H1 (cell line): Measurements from ENCODE around the gene IL19. TPM values are rescaled to one million over a fixed set of nuclear protein-coding genes. Genes with fewer than 3 reads are reported as not detected.

ENCODE experiments used
- CTCF ChIA-PET: fragments of 300-600 bp; sonication (Branson Sonifier 250); formaldehyde crosslinking; loops from one replicate; lab custom pipeline; 2021; ENCODE audit not compliant: partially characterized antibody; lab: Charles Lee
- POLR2A ChIA-PET: fragments of 300-600 bp; sonication (Branson Sonifier 250); formaldehyde crosslinking; loops from one replicate; lab custom pipeline; 2021; ENCODE audit warnings: inconsistent platforms; ENCODE audit not compliant: partially characterized antibody; lab: Charles Lee
- DNase-seq, 2 experiments: peaks; one replicate each; pipeline versions ENCODE4 v3.0.0 to v3.0.0-alpha.2; 2010 to 2022; ENCODE audit warnings: low spot score in 2 of 2, low read depth in 1 of 2, mixed read lengths in 1 of 2
- FAIRE-seq: peaks from 2 replicates; lab custom pipeline; 2011; peaks lifted over from hg19 to GRCh38; lab: Jason Lieb, UNC
- H2AFZ ChIP-seq: 2 replicates; pipeline ENCODE4 v1.8.1; 2012; ENCODE audit warnings: low read length, inconsistent platforms
- H2AK5ac ChIP-seq: 2 replicates; pipeline ENCODE4 v1.6.1; 2013; ENCODE audit warnings: low read depth, low read length
- H2BK120ac ChIP-seq: replicated peaks from 2 replicates; pipeline ENCODE3; 2013; ENCODE audit warnings: low read depth, low read length, inconsistent platforms
- H2BK12ac ChIP-seq: 2 replicates; pipeline ENCODE4 v1.6.1; 2013; ENCODE audit warnings: low read depth, low read length
- H2BK15ac ChIP-seq: 2 replicates; pipeline ENCODE4 v1.6.1; 2013; ENCODE audit warnings: low read length
- H2BK20ac ChIP-seq: 2 replicates; pipeline ENCODE4 v1.6.1; 2013; ENCODE audit warnings: low read length
- H2BK5ac ChIP-seq: 2 replicates; pipeline ENCODE4 v1.6.1; 2013; ENCODE audit warnings: low read depth, low read length
- H3K14ac ChIP-seq: 2 replicates; pipeline ENCODE4 v1.6.1; 2013; ENCODE audit warnings: inconsistent platforms; ENCODE audit not compliant: insufficient read length
- H3K18ac ChIP-seq: 2 replicates; pipeline ENCODE4 v1.6.1; 2013; ENCODE audit warnings: low read length; ENCODE audit errors: extremely low read depth
- H3K23ac ChIP-seq: 2 replicates; pipeline ENCODE4 v1.6.1; 2013; ENCODE audit warnings: inconsistent platforms; ENCODE audit not compliant: insufficient read length
- H3K23me2 ChIP-seq: 2 replicates; pipeline ENCODE4 v1.6.1; 2013; ENCODE audit warnings: low read depth, low read length
- H3K27ac ChIP-seq: 2 replicates; pipeline ENCODE4 v1.6.1; 2011; ENCODE audit warnings: low read depth, low read length, inconsistent platforms
- H3K27me3 ChIP-seq, 4 experiments: replicated peaks in 1 of 4; 1 replicate in 1 of 4; 2 replicates in 3 of 4; pipeline versions ENCODE4 v1.6.1 to v1.8.1; 2011 to 2013; ENCODE audit warnings: low read length in 3 of 4, mild to moderate bottlenecking in 3 of 4, inconsistent platforms in 2 of 4, mixed read lengths in 2 of 4, moderate library complexity in 1 of 4; ENCODE audit not compliant: control insufficient read depth in 3 of 4, insufficient read depth in 3 of 4; ENCODE audit errors: extremely low read depth in 1 of 4
- H3K36me3 ChIP-seq, 4 experiments: 2 replicates each; pipeline versions ENCODE4 v1.6.1 to v1.8.1; 2011 to 2013; ENCODE audit warnings: mild to moderate bottlenecking in 4 of 4, low read length in 3 of 4, moderate library complexity in 2 of 4, control low read depth in 1 of 4, inconsistent platforms in 1 of 4; ENCODE audit not compliant: insufficient read depth in 4 of 4, control insufficient read depth in 2 of 4
- H3K4ac ChIP-seq: replicated peaks from 2 replicates; pipeline ENCODE3; 2013; ENCODE audit warnings: low read length, low read depth, mixed read lengths, inconsistent platforms; ENCODE audit not compliant: insufficient read length
- H3K4me1 ChIP-seq, 4 experiments: replicated peaks in 1 of 4; 1 replicate in 1 of 4; 2 replicates in 3 of 4; pipeline versions ENCODE4 v1.6.1 to v1.8.1; 2011 to 2013; ENCODE audit warnings: low read length in 3 of 4, inconsistent platforms in 2 of 4, mixed read lengths in 1 of 4; ENCODE audit not compliant: insufficient read depth in 4 of 4, control insufficient read depth in 3 of 4
- H3K4me2 ChIP-seq, 2 experiments: 2 replicates each; pipeline versions ENCODE4 v1.6.1 to v1.8.1; 2011 to 2013; ENCODE audit warnings: low read depth in 2 of 2, low read length in 2 of 2, control low read depth in 1 of 2, inconsistent platforms in 1 of 2, mild to moderate bottlenecking in 1 of 2; ENCODE audit not compliant: insufficient read depth in 1 of 2
- H3K4me3 ChIP-seq, 4 experiments: fragments of 200-600, 300-600 bp in 1 of 4; sonication (generic), shearing (Covaris generic), sonication (Bioruptor Twin) in 1 of 4; 2 replicates each; pipeline versions ENCODE4 v1.5.1 to v1.8.1; 2011 to 2016; ENCODE audit warnings: low read length in 4 of 4, low read depth in 3 of 4, control low read depth in 2 of 4, inconsistent platforms in 2 of 4, mild to moderate bottlenecking in 2 of 4, mixed read lengths in 1 of 4, moderate library complexity in 1 of 4; ENCODE audit not compliant: insufficient read depth in 2 of 4; ENCODE audit errors: extremely low read depth in 1 of 4
- H3K56ac ChIP-seq: replicated peaks from 2 replicates; pipeline ENCODE3; 2013; ENCODE audit warnings: low read depth, mild to moderate bottlenecking, mixed read lengths, low read length, inconsistent platforms; ENCODE audit not compliant: insufficient read length
- H3K79me1 ChIP-seq: 2 replicates; pipeline ENCODE4 v1.6.1; 2013; ENCODE audit warnings: low read depth, low read length, control low read depth
- H3K79me2 ChIP-seq, 2 experiments: 2 replicates each; pipeline versions ENCODE4 v1.6.1 to v1.8.1; 2012 to 2013; ENCODE audit warnings: low read length in 2 of 2, mild to moderate bottlenecking in 2 of 2, inconsistent platforms in 1 of 2; ENCODE audit not compliant: insufficient read depth in 2 of 2, control insufficient read depth in 1 of 2
- H3K9ac ChIP-seq, 4 experiments: replicated peaks in 1 of 4; 1 replicate in 1 of 4; 2 replicates in 3 of 4; pipeline versions ENCODE4 v1.6.1 to v1.8.1; 2011 to 2013; ENCODE audit warnings: low read depth in 3 of 4, low read length in 3 of 4, control low read depth in 2 of 4, mild to moderate bottlenecking in 2 of 4, moderate library complexity in 2 of 4, inconsistent platforms in 1 of 4; ENCODE audit errors: extremely low read depth in 1 of 4
- H3K9me3 ChIP-seq, 2 experiments: 2 replicates each; pipeline versions ENCODE4 v1.6.1 to v1.8.1; 2012 to 2013; ENCODE audit warnings: mild to moderate bottlenecking in 2 of 2, moderate library complexity in 2 of 2, control low read depth in 1 of 2, inconsistent platforms in 1 of 2, low read depth in 1 of 2, low read length in 1 of 2, mixed read lengths in 1 of 2; ENCODE audit not compliant: insufficient read depth in 2 of 2
- H4K20me1 ChIP-seq, 2 experiments: replicated peaks in 1 of 2; 2 replicates each; pipeline versions ENCODE3 to v1.8.1; 2011 to 2013; ENCODE audit warnings: inconsistent platforms in 2 of 2, low read length in 2 of 2, mild to moderate bottlenecking in 1 of 2; ENCODE audit not compliant: insufficient read depth in 2 of 2, control insufficient read depth in 1 of 2
- H4K5ac ChIP-seq: 2 replicates; pipeline ENCODE4 v1.6.1; 2013; ENCODE audit warnings: low read length, low read depth, mixed read lengths, inconsistent platforms; ENCODE audit not compliant: insufficient read length
- H4K8ac ChIP-seq: 2 replicates; pipeline ENCODE4 v1.8.0; 2013; ENCODE audit warnings: mild to moderate bottlenecking, moderate library complexity, low read length, inconsistent platforms; ENCODE audit not compliant: insufficient read depth; ENCODE audit errors: extremely low read depth
- H4K91ac ChIP-seq: replicated peaks from 2 replicates; pipeline ENCODE3; 2013; ENCODE audit warnings: low read length, mixed read lengths, inconsistent platforms; ENCODE audit not compliant: insufficient read length
- RAD21 ChIP-seq, 2 experiments: IDR thresholded peaks in 1 of 2; conservative IDR thresholded peaks in 1 of 2; 2 replicates each; pipeline ENCODE4 v1.6.1; 2011; ENCODE audit warnings: low read depth in 2 of 2, low read length in 2 of 2, improper control_type of control experiment in 1 of 2, inconsistent platforms in 1 of 2, mild to moderate bottlenecking in 1 of 2, moderate library complexity in 1 of 2
- WGBS, 2 experiments: shearing (Covaris generic) in 1 of 2; methylation state at CpG; one replicate each; pipeline versions ENCODE4 v1.1.6 to v1.1.7; 2013 to 2015; ENCODE audit warnings: low lambda C conversion rate in 2 of 2, mixed read lengths in 2 of 2, inconsistent platforms in 1 of 2, low coverage in 1 of 2, missing lambda C conversion rate in 1 of 2; ENCODE audit not compliant: insufficient replicate concordance in 2 of 2, insufficient coverage in 1 of 2, insufficient read length in 1 of 2; ENCODE audit errors: extremely low coverage in 1 of 2, missing lambda C conversion rate in 1 of 2; 5-methylcytosine and 5-hydroxymethylcytosine counted together
- polyA plus RNA-seq, 7 experiments: library from polyadenylated mRNA; depleted of rRNA in 3 of 7; stranded (reverse) in 5 of 7; unstranded in 2 of 7; fragments of >200 nt in 5 of 7; fragments of 200-250 nt in 2 of 7; gene quantifications; 1 replicate in 5 of 7; 2 replicates in 1 of 7; 4 replicates in 1 of 7; pipeline versions ENCODE4 v1.2.1 to v1.2.3, GENCODE V29; 2011 to 2013; ENCODE audit warnings: missing spikeins in 2 of 7, mixed read lengths in 2 of 7
- total RNA-seq: library from RNA; stranded (reverse); fragmentation: NEBNext Ultra II Directional; extraction: Animal tissue kit (Norgen Biotek cat#: 25700); gene quantifications from 2 replicates; pipeline ENCODE4 v1.2.1, GENCODE V29; 2021

The IL19 gene
- total and polyA plus RNA-seq, 2 of the 8 experiments (the other 6 are each of a cell fraction or from before 2014, with no cell fraction given), result not detected

DNA sequence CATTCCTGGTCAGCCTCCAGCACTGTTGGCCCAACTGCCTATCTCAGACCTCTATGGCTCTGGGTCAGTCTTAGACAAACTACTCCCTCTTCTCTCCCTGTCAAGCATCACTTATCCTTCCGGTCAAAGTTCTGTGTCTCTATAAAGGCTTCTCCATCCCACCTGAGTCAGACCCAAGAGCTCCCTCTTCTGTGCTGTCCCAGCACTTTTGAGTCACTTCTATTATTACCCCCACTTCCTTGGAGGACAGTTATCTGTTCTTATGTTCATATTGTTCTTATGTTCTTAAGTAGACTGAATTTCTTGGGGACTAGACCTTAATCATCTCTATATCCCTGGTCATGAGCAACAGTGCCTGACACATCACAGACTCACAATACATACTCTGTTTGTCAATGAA lies 30.9 kb downstream of the IL19 start:
- no peak overlapping the region for H3K56ac ChIP-seq
- H3K18ac ChIP-seq, result no peak overlapping the region
- H2BK120ac ChIP-seq, result no peak overlapping the region
- H3K27ac ChIP-seq, result no peak overlapping the region
- H4K8ac ChIP-seq, result no peak overlapping the region
- H3K4me1 ChIP-seq, result no peaks in the 10 kb centered on the region
- no peaks in the 10 kb centered on the region for H3K9me3 ChIP-seq
- H3K4ac ChIP-seq, result no peak overlapping the region
- H2BK15ac ChIP-seq, result no peak overlapping the region
- 100% methylated on average over 1 of the region's 1 CpG; no CpG with 5 or more reads in 1 of the 2 experiments for WGBS, 2 experiments
- FAIRE-seq (no peak), DNase-seq (no peak)
- no peak overlapping the region for H3K23ac ChIP-seq
- H2BK12ac ChIP-seq, result no peak overlapping the region
- H3K4me2 ChIP-seq, result no peak overlapping the region
- H3K9ac ChIP-seq, result no peak overlapping the region
- no peak overlapping the region for H2AK5ac ChIP-seq
- no peak overlapping the region for H4K91ac ChIP-seq
- H3K36me3 ChIP-seq, result no peaks in the 10 kb centered on the region
- no peak overlapping the region for H4K5ac ChIP-seq
- no peaks in the 10 kb centered on the region for H3K79me1 ChIP-seq
- no peak overlapping the region for H3K4me3 ChIP-seq
- H3K14ac ChIP-seq, result no peak overlapping the region
- H4K20me1 ChIP-seq, result no peaks in the 10 kb centered on the region
- no peaks in the 10 kb centered on the region for H3K23me2 ChIP-seq
- H3K79me2 ChIP-seq, result no peaks in the 10 kb centered on the region
- no peak overlapping the region for H2BK5ac ChIP-seq
- no peak overlapping the region for H2AFZ ChIP-seq
- H2BK20ac ChIP-seq, result no peak overlapping the region
- ChIA-PET CTCF (interaction anchor here (0.9 to 5.7 kb wide), 9 partner anchors 8 to 202 kb away, joined by 3 to 24 read pairs (median 3); no protein-coding TSS in a partner anchor), POLR2A (no interaction called here)
- no peaks in the 10 kb centered on the region for H3K27me3 ChIP-seq
- no peak; a peak in 1 of 4 replicates for TF ChIP-seq RAD21 (IDR thresholded peaks at IDR 0.05 in 1 of 2, conservative IDR thresholded peaks at IDR 0.05 in 1 of 2; ENCODE audit: low read depth in 2 of 2, low read length in 2 of 2)
